HG03432 (cell line): Measurements from ENCODE around the gene TBC1D5.

Experiments used
- ATAC-seq: cut with Tn5 transposase; IDR thresholded peaks from one replicate; pipeline ENCODE4 v1.9.1; 2021; ENCODE audit warnings: mild to moderate bottlenecking, moderate library complexity; ENCODE audit not compliant: unreplicated experiment

The TBC1D5 gene

GRCh38 chr3:17320266-17320665, 422.2 kb downstream of the TBC1D5 start:
- no peak for ATAC-seq

DNA sequence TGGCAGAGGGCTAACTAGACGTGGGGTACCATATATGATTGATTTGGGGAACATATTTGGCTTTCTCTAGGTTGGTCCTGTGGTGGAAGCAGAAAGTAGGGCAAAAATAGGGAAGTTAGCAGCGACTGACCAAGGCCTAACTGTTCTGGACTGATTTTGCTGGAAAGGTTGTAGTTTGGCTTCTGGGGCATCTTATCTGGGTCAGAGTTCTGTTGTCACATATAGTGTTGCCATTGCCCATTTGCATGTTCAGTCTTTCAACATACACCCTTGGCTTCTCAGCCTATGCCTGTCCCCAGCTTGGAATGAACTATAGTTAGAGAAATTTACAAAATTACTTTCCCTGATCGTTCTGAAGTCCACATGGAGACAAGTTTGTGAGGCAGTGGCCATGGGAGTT, 426.5 kb downstream of the TBC1D5 start:
- ATAC-seq, result no peak

- ATAC-seq, result no peak
These were observed 428.3 kb downstream of the TBC1D5 start for GRCh38 chr3:17314171-17314570.

DNA sequence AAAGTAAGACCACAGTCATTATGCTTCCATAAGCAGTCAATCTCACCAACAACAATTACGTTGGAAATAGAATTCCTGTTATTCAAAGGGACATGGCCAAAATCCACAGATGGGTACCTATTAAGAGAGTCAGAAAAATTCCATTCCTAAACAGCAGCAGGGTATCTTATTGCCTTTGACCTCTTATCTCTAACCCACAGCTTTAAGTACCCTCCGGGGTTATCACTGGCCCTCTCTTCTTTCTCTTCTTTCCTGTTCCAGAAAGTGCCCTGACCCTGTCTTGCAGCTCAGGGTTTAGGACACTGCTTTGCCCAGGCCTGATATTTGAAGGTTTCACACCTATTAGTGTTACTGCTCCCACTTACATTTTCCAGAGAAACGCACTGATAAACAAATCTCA, 428.7 kb downstream of the TBC1D5 start:
- no peak for ATAC-seq

GRCh38 chr3:17310983-17311382, 431.4 kb downstream of the TBC1D5 start:
- ATAC-seq, result no peak

DNA sequence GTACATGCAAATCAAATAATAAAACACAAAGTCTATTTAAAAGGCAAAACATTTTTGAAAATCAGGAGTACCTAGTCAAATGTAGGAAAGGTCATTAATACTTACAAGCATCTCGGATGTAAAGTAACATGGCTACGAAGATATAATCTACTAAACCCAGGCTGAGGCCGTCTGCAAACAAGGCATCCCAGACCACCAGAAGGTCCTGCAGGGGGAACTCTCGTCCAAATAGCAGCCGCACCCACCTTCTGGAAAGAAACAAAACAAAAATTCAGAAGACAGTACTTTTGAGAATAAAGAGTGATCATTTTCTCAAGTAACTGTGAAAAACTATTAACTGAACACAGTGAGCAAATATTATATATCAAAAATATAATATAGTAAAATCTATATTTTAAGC, 434.5 kb downstream of the TBC1D5 start:
- no peak for ATAC-seq

DNA sequence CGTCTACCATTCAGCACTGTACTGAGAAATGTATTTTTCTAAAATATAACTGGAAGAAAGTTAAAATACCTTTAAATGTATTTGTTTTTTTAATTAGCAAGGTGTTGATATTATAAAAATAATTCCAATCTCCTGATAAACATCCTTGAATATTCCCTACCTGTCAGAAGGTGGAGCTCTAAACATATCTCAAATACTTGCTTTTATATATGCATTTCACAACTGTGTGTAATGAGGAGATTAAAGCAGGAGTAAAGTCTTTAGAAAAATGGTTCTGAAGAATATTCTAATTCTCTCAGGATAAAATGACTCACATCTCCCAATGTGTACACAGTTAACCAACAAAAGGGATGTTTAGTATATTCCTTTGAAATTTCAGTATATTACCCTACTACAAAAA, 434.9 kb downstream of the TBC1D5 start:
- ATAC-seq, result no peak

GRCh38 chr3:17304969-17305368, 437.5 kb downstream of the TBC1D5 start:
- ATAC-seq, result no peak

GRCh38 chr3:17302774-17303173, 439.7 kb downstream of the TBC1D5 start:
- ATAC-seq, result no peak

GRCh38 chr3:17302170-17302569, 440.3 kb downstream of the TBC1D5 start:
- no peak for ATAC-seq

DNA sequence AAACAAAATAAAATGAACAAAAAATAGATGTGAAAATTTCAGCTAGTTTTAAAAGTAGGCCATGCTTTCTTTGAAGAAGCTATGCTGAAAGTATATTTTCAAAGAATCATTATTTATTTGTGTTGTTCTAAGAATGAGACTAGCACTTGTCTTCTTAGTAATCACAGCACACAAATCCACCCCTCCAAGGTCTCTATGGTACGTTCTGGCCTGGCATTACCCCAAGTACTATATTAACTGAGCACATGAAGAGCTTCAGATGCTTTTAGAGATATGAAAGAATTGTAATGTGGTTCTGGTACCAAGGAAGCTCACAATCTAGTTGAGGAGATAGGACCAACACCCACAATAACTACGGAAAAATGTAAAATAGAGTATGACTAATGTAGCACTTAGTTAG, 441.2 kb downstream of the TBC1D5 start:
- ATAC-seq, result no peak

GRCh38 chr3:17300441-17300840, 442.0 kb downstream of the TBC1D5 start:
- no peak for ATAC-seq

DNA sequence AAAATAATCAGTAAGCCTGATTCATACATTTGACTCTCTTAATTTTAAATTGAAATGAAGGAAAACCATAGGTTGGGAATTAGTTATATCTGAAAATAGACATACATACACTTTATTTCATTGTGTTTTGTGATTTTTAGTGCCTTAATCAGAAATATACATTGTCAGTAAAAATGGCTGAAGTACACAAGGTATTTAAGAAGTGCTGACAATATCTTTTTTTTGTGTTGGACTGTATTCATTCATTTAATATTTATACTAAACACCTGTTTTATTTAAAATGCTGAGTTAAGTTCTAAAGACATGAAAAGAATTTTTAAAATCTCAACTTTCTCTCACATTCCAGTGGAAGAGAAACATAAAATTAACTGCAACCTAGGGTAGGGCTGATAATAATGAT, 444.4 kb downstream of the TBC1D5 start:
- no peak for ATAC-seq

- ATAC-seq, result no peak
These were observed 449.9 kb downstream of the TBC1D5 start for GRCh38 chr3:17292556-17292955.

DNA sequence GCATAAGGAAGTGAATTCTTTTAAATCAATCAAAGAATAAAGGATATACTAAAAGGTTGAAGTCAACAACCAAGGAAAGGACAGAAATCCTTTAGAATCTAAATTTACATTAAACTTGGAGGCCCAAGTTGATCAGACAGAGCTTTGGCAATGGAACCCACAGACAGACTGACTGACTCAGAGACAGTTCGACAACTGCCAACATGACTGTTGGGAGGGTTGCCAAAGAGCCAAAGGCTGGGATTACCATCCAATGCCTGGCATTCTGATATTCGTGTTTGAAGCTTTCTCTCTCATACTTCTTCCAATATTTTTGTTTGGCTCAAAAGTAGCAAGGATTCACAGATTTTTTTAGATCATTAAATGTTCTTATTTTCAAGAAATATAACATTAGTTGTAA, 451.5 kb downstream of the TBC1D5 start:
- ATAC-seq, result no peak

- no peak for ATAC-seq
These were observed 453.5 kb downstream of the TBC1D5 start for GRCh38 chr3:17288839-17289399.

DNA sequence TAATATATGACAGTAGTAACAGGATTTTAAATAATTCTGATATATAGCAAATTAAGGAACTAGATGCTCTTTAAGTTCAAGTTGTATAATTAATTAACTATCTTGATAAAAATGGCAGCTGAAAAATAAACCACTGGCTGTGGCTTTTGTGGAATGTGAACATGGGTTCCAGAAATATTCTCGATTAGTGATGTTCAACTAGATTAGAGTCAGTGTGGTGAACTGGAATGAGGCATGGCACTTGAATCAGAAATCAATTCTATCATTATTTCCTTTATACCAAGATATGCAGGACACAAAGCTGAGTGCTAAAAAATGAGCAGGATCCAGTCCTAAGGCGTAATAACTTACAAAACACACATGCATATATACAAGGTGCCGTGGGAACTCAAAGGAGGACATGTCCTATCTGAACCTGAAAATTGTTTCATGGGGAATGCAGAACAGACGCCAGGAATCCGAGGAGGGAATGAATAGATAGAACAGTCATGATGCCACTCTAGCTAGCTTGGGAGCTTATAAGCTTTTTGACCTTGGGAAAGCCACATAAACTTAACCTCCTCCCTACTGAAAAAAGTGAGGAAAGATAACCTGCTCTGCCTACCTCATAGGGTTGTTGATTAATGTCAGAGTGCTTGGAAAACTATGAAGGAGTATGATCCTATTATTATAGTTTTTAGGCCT, 455.3 kb downstream of the TBC1D5 start:
- ATAC-seq, result no peak

DNA sequence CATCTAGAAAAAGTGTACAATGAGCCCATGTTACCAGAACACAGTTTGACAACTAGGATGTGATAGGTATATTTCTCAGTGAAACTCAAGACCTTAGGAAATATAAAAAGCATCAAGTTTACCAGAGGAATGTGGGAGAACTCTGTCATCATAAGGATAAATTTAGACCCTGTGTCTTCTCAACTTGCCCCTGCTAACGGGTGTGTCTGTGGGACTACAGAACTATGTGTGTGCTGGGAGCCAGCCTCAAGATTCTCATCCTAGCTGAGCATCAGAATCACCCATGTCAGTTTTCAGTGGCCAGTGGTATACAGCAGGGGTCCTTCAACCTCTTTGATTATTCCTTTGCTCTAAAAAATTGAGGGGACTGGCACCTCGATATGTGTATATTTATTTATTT, 464.4 kb downstream of the TBC1D5 start:
- no peak for ATAC-seq

- no peak for ATAC-seq
These were observed 475.6 kb downstream of the TBC1D5 start for GRCh38 chr3:17266846-17267245.

GRCh38 chr3:17261627-17262369, 480.6 kb downstream of the TBC1D5 start:
- ATAC-seq, result no peak

DNA sequence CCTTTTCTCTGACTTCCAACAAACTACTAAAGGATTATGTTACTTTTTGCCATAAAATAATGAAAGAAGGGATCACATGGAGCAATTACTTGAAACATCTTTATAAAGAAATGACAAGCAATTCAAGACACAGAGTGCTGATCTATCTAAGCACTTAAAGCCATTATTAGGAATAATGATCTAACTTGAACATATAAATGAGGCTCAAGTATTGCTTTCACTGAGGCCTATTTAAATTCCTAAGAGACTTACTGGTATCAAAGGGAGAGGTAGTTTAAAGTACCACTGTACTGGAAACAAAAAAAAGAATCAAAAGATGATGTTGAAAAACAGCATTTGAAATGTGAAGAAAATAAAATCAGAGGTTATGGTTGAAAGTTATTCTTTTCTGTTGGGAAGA, 482.2 kb downstream of the TBC1D5 start:
- ATAC-seq, result no peak

GRCh38 chr3:17259685-17260084, 482.7 kb downstream of the TBC1D5 start:
- ATAC-seq, result no peak
